Smooth muscle cell (in vitro differentiated cells): Measurements from ENCODE around the gene MSMP. TPM values are rescaled to one million over a fixed set of nuclear protein-coding genes. Genes with fewer than 3 reads are reported as not detected.
A peak's percentile ranks its signal among the peaks of the same experiment; 100 is the strongest.

Experiments
- DNase-seq: peaks from one replicate; lab custom pipeline; 2025; ENCODE audit not compliant: unreplicated experiment; lab: John Stamatoyannopoulos, UW
- H2AFZ ChIP-seq: fragments of 200-600 bp; sonication (generic); 2 replicates; pipeline ENCODE4 v1.6.0; 2016; ENCODE audit warnings: antibody characterized with exemption, low read depth, mild to moderate bottlenecking
- H3F3A ChIP-seq: fragments of 200-600 bp; sonication (generic); 2 replicates; pipeline ENCODE4 v1.6.0; 2017; ENCODE audit warnings: antibody characterized with exemption, low read depth
- H3K27ac ChIP-seq: fragments of 200-600 bp; sonication (generic); 2 replicates; pipeline ENCODE4 v1.5.1; 2016; ENCODE audit warnings: low read depth, mild to moderate bottlenecking
- H3K27me3 ChIP-seq: fragments of 200-600 bp; sonication (generic); 2 replicates; pipeline ENCODE4 v1.6.1; 2016; ENCODE audit warnings: low read depth, mild to moderate bottlenecking
- H3K36me3 ChIP-seq: fragments of 200-600 bp; sonication (generic); 2 replicates; pipeline ENCODE4 v1.5.1; 2016; ENCODE audit warnings: low read depth
- H3K4me1 ChIP-seq: fragments of 200-600 bp; sonication (generic); 2 replicates; pipeline ENCODE4 v1.5.1; 2016; ENCODE audit warnings: low read depth
- H3K4me2 ChIP-seq: fragments of 200-600 bp; sonication (generic); 2 replicates; pipeline ENCODE4 v1.6.0; 2016; ENCODE audit warnings: mild to moderate bottlenecking
- H3K4me3 ChIP-seq: fragments of 200-600 bp; sonication (generic); 2 replicates; pipeline ENCODE4 v1.5.1; 2016; ENCODE audit warnings: mild to moderate bottlenecking
- H3K79me2 ChIP-seq: fragments of 200-600 bp; sonication (generic); 2 replicates; pipeline ENCODE4 v1.6.0; 2016; ENCODE audit warnings: low read depth, mild to moderate bottlenecking
- H3K9ac ChIP-seq: fragments of 200-600 bp; sonication (generic); 2 replicates; pipeline ENCODE4 v1.6.0; 2016; ENCODE audit warnings: low read depth
- H3K9me3 ChIP-seq: fragments of 200-600 bp; sonication (generic); replicated peaks from 2 replicates; pipeline ENCODE4 v1.5.1; 2016; ENCODE audit warnings: low read depth
- H4K20me1 ChIP-seq: fragments of 200-600 bp; sonication (generic); 2 replicates; pipeline ENCODE4 v1.6.0; 2016; ENCODE audit warnings: low read depth
- WGBS: methylation state at CpG from one replicate; pipeline ENCODE4 v1.1.7; 2016; ENCODE audit warnings: low lambda C conversion rate; 5-methylcytosine and 5-hydroxymethylcytosine counted together
- polyA plus RNA-seq: library from polyadenylated mRNA; unstranded; fragments of >200 nt; fragmentation: Nextera tagmentation; extraction: Ambion mirVana; gene quantifications from 2 replicates; pipeline ENCODE4 v1.2.1, GENCODE V29; 2016
- total RNA-seq: library from RNA; depleted of rRNA; stranded (reverse); fragments of >200 nt; gene quantifications from 2 replicates; pipeline ENCODE4 v1.2.3, GENCODE V29; 2014
- TF ChIP-seq, protein P1 (sequence below): fragments of 200-600 bp; sonication (generic); IDR thresholded peaks from 2 replicates; pipeline ENCODE4 v1.5.1; 2017; ENCODE audit warnings: borderline replicate concordance, mild to moderate bottlenecking, antibody characterized with exemption; ENCODE audit not compliant: insufficient read depth, poor library complexity, severe bottlenecking

The MSMP gene
- total and polyA plus RNA-seq, 2 experiments from 2014 or later, result not detected

DNA sequence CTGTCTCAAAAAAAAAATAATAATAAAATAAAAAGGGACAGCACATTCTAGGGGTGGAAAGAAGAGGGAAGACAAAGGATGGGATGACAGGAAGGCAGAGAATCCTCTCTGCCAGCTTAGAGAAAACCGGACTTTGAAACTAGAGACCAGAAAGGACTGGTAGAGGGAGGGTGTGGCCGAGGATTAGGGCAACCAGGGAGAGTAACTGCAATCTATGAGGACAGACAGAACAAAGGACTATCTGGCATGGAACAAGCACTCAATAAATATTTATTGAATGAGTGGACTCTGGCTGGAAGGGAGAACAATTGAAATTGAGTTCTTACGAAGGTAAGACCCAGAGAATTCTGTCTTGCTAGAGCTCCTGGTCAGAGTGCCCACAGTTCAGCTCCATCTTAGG, 7.5 kb downstream of the MSMP start:
- H3K9me3 ChIP-seq, result no peaks in the 10 kb centered on the region
- no peaks in the 10 kb centered on the region for H3F3A ChIP-seq
- H3K36me3 ChIP-seq, result peaks cover 3% of the 10 kb centered on the region
- H3K27ac ChIP-seq, result no peak overlapping the region
- H3K4me2 ChIP-seq, result peak overlapping the region; percentile 98
- H3K4me3 ChIP-seq, result peak overlapping the region; percentile 94
- H3K9ac ChIP-seq, result peak overlapping the region; percentile 17
- H4K20me1 ChIP-seq, result peaks cover 63% of the 10 kb centered on the region
- no peak overlapping the region for H2AFZ ChIP-seq
- DNase-seq, result no peak
- peaks cover 79% of the 10 kb centered on the region for H3K79me2 ChIP-seq
- WGBS, result 73% methylated on average over 3 of the region's 3 CpGs
- peaks cover 24% of the 10 kb centered on the region for H3K4me1 ChIP-seq
- TF ChIP-seq, protein P1, sequence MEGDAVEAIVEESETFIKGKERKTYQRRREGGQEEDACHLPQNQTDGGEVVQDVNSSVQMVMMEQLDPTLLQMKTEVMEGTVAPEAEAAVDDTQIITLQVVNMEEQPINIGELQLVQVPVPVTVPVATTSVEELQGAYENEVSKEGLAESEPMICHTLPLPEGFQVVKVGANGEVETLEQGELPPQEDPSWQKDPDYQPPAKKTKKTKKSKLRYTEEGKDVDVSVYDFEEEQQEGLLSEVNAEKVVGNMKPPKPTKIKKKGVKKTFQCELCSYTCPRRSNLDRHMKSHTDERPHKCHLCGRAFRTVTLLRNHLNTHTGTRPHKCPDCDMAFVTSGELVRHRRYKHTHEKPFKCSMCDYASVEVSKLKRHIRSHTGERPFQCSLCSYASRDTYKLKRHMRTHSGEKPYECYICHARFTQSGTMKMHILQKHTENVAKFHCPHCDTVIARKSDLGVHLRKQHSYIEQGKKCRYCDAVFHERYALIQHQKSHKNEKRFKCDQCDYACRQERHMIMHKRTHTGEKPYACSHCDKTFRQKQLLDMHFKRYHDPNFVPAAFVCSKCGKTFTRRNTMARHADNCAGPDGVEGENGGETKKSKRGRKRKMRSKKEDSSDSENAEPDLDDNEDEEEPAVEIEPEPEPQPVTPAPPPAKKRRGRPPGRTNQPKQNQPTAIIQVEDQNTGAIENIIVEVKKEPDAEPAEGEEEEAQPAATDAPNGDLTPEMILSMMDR, result no peak
- no peaks in the 10 kb centered on the region for H3K27me3 ChIP-seq

DNA sequence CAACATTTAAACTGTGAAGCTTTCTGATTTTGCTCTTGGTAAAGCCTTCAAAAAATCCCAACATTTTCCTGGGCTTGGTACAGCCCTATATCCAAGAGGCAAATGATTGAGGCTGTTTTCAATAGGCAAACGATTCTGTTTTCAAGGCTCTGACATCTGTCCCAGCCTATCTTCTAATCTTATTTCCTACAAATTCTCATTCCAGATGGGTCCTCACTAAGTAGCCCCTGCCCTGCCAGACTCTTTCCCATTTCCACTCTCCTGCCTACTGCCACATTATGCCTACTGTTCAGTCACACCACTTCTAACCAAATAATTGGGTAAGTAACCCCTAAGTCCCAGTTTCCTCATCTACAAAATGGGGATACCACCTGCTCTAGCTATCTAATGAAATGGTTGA, 8.5 kb downstream of the MSMP start:
- no peak overlapping the region for H3K27ac ChIP-seq
- no peaks in the 10 kb centered on the region for H3K27me3 ChIP-seq
- DNase-seq, result no peak
- H3K36me3 ChIP-seq, result no peaks in the 10 kb centered on the region
- peaks cover 24% of the 10 kb centered on the region for H3K4me1 ChIP-seq
- H3K4me3 ChIP-seq, result peak overlapping the region; percentile 94
- no peaks in the 10 kb centered on the region for H3F3A ChIP-seq
- H4K20me1 ChIP-seq, result peaks cover 64% of the 10 kb centered on the region
- H2AFZ ChIP-seq, result no peak overlapping the region
- no peaks in the 10 kb centered on the region for H3K9me3 ChIP-seq
- WGBS, result 91% methylated on average over 1 of the region's 1 CpG
- H3K9ac ChIP-seq, result no peak overlapping the region
- H3K4me2 ChIP-seq, result peak overlapping the region; percentile 98
- TF ChIP-seq, protein P1, result no peak
- H3K79me2 ChIP-seq, result peaks cover 79% of the 10 kb centered on the region

DNA sequence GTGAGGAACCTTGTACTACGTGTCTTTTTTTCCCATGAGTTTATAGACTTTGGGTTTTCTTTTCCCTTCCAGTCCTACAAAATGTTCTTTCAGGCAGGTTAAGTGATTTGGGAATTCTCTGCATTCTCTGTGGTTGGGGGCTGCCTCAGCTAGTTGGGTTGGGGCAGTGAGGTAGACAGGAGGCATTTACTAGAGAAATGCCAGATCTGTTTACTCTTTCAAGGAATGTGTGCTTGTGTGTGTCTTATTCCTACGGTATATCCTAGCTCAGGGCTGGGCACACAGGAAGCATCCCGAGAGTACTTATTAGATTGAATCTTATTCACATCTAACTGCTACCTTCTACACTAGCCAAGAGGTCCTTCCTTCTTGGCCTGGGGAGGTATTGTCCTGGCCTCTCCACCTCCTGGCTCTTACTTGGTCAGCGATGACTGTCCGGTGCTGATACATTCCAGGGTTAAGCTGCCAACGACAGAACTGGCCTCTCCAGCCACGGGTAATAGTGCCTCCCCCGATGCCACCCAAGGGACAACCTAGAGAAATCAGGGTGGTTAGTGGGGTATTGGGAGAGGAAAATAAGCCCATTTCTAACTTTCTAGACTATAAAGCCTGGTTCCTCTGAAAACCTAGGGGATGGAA, 10.1 kb downstream of the MSMP start:
- Histone ChIP-seq H3K79me2 (peaks cover 66% of the 10 kb centered on the region), H3K4me1 (peaks cover 24% of the 10 kb centered on the region), H4K20me1 (peaks cover 64% of the 10 kb centered on the region), H3K9ac (no peak overlapping the region), H3K27ac (no peak overlapping the region), H3F3A (no peaks in the 10 kb centered on the region), H3K4me2 (no peak overlapping the region), H3K36me3 (no peaks in the 10 kb centered on the region), H3K4me3 (no peak overlapping the region), H2AFZ (no peak overlapping the region), H3K27me3 (no peaks in the 10 kb centered on the region), H3K9me3 (no peaks in the 10 kb centered on the region)
- TF ChIP-seq, protein P1, result no peak
- 81% methylated on average over 8 of the region's 8 CpGs for WGBS
- DNase-seq, result no peak

DNA sequence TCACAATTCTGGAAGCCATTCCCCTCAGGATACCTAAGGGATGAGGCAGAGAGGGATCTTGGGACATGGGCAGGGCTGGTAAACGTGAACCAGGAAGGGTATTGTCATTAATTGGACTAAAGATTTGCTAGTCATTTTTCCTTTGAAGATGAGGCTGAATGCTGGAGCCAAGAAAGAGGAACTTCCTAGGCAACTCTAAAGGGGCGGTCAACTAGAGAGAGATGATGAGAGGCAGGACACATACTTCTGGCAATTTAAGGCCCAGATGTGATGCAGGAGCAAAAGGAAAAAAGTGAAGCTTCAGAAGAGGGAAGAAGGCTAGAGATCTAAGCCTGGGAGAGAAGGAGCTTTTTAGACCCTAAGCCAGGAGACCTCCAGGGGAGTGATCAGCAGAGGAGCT, 10.6 kb downstream of the MSMP start:
- Histone ChIP-seq H3K4me3 (no peak overlapping the region), H3K4me1 (peaks cover 24% of the 10 kb centered on the region), H3K27me3 (no peaks in the 10 kb centered on the region), H3K4me2 (no peak overlapping the region), H3F3A (peaks cover 2% of the 10 kb centered on the region), H2AFZ (no peak overlapping the region), H3K36me3 (no peaks in the 10 kb centered on the region), H4K20me1 (peaks cover 64% of the 10 kb centered on the region), H3K27ac (no peak overlapping the region), H3K79me2 (peaks cover 61% of the 10 kb centered on the region), H3K9ac (no peak overlapping the region), H3K9me3 (no peaks in the 10 kb centered on the region)
- 85% methylated on average over 2 of the region's 2 CpGs for WGBS
- DNase-seq, result no peak
- TF ChIP-seq, protein P1, result no peak
